ENCODE measurements around the gene DYSF.

DNA sequence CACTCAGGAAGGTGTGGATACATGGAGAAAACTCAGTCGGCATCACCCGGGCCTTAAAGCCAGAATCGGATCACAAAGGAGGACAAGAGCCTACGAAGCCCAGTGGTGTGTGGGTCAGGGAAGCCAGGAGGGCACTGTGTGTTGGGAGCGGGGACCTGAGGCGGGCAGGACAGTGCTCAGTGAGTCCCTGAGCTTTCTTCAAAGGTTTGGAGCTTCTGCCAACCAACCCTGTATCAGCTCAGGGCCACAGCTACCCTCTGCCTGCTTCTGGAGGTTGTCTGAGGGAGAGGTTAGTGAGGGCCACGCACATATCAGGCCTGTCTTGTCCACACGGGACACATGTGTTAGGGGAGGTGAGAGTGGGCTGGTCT is 52.4 kb downstream of the DYSF start:
- no peak for TF ChIP-seq POLR2A (IDR thresholded peaks at IDR 0.05)
- TF ChIP-seq, protein P1, sequence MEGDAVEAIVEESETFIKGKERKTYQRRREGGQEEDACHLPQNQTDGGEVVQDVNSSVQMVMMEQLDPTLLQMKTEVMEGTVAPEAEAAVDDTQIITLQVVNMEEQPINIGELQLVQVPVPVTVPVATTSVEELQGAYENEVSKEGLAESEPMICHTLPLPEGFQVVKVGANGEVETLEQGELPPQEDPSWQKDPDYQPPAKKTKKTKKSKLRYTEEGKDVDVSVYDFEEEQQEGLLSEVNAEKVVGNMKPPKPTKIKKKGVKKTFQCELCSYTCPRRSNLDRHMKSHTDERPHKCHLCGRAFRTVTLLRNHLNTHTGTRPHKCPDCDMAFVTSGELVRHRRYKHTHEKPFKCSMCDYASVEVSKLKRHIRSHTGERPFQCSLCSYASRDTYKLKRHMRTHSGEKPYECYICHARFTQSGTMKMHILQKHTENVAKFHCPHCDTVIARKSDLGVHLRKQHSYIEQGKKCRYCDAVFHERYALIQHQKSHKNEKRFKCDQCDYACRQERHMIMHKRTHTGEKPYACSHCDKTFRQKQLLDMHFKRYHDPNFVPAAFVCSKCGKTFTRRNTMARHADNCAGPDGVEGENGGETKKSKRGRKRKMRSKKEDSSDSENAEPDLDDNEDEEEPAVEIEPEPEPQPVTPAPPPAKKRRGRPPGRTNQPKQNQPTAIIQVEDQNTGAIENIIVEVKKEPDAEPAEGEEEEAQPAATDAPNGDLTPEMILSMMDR (IDR thresholded peaks at IDR 0.05), result no peak
